ENCODE data around the gene CFP. TPM values are rescaled to one million over a fixed set of nuclear protein-coding genes. Genes with fewer than 3 reads are reported as not detected.

The CFP gene
- total RNA-seq, 1 donor from 2014 or later = 1.1 TPM

DNA sequence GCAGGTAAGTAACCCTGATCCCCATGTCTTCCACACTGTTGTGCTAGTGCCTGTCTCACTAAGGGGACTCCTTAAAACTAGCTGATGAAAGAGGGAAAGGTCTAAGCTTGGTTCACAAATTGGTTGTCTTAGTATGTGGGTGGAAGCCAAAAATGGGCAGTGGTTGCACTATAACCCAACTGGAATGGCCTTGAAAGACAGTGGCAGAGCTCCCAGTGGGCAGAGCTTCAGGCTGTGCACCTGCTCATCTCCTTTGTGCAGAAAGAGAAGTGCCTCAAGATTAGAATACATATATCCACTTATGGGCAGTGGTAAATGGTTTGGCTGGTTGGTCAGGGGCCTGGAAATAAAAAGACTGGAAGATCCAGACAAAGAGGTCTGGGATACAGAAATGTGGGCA lies 17.3 kb downstream of the CFP start:
- Histone ChIP-seq H3K4me1 (ENCODE audit: insufficient read depth, low read length) (no peaks in the 10 kb centered on the region), H3K27me3 (ENCODE audit: insufficient read depth, low read length) (no peaks in the 10 kb centered on the region), H4K20me1 (ENCODE audit: insufficient read depth, low read length) (no peaks in the 10 kb centered on the region), H3K79me2 (ENCODE audit: insufficient read depth, low read length) (no peaks in the 10 kb centered on the region), H3K9me3 (ENCODE audit: insufficient read depth, low read depth, low read length) (no peaks in the 10 kb centered on the region), H2AFZ (ENCODE audit: low read depth, low read length) (no peak overlapping the region), H3K4me3 (ENCODE audit: insufficient read depth, low read depth, low read length) (no peak overlapping the region), H3K9ac (ENCODE audit: low read length) (no peak overlapping the region), H3K36me3 (ENCODE audit: insufficient read depth, low read length) (no peaks in the 10 kb centered on the region), H3K4me2 (ENCODE audit: low read length) (no peak overlapping the region), H3K27ac (ENCODE audit: low read depth, low read length) (no peak overlapping the region)
- peaks cover 7% of the 10 kb centered on the region for H3K27me3 Mint-ChIP-seq (ENCODE audit: low read depth, unreplicated experiment)
- no peak overlapping the region for H3K4me3 Mint-ChIP-seq (ENCODE audit: unreplicated experiment)
- H3K36me3 Mint-ChIP-seq (ENCODE audit: low read depth, unreplicated experiment) = no peaks in the 10 kb centered on the region
- DNase-seq (ENCODE audit: low read depth) (no peak), FAIRE-seq (no peak)
- peaks cover 2% of the 10 kb centered on the region for H3K9me3 Mint-ChIP-seq (ENCODE audit: unreplicated experiment)
- no peak overlapping the region for H3K27ac Mint-ChIP-seq (ENCODE audit: unreplicated experiment)
- no peak for TF ChIP-seq EZH2 (IDR thresholded peaks at IDR 0.05; ENCODE audit: insufficient read depth, low read length)
- TF ChIP-seq, protein P1, sequence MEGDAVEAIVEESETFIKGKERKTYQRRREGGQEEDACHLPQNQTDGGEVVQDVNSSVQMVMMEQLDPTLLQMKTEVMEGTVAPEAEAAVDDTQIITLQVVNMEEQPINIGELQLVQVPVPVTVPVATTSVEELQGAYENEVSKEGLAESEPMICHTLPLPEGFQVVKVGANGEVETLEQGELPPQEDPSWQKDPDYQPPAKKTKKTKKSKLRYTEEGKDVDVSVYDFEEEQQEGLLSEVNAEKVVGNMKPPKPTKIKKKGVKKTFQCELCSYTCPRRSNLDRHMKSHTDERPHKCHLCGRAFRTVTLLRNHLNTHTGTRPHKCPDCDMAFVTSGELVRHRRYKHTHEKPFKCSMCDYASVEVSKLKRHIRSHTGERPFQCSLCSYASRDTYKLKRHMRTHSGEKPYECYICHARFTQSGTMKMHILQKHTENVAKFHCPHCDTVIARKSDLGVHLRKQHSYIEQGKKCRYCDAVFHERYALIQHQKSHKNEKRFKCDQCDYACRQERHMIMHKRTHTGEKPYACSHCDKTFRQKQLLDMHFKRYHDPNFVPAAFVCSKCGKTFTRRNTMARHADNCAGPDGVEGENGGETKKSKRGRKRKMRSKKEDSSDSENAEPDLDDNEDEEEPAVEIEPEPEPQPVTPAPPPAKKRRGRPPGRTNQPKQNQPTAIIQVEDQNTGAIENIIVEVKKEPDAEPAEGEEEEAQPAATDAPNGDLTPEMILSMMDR (IDR thresholded peaks at IDR 0.05; ENCODE audit: insufficient read depth, low read depth, low read length) = no peak
- H3K4me1 Mint-ChIP-seq (ENCODE audit: low read depth, unreplicated experiment) = no peaks in the 10 kb centered on the region

DNA sequence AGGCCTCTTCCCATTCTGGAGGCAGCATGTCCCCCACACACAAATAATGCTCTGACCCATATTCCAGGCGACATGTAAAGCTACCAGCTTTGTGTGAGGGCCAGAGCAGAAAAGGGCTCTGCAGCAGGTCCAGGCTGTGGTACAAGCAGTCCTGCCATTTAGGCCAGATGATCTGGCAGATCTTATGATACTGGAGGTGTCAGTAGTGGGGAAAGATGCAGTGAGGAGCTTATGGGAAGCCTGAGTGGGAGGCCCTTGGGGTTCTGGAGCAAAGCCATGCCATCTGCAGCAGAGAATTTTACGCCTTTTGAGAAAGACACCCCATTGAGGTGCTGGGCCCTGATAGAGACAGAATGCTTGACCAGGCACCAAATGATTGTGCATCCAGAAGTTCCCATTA lies 17.8 kb downstream of the CFP start:
- Histone ChIP-seq H3K79me2 (ENCODE audit: insufficient read depth, low read length) (no peaks in the 10 kb centered on the region), H3K4me2 (ENCODE audit: low read length) (no peak overlapping the region), H3K9me3 (ENCODE audit: insufficient read depth, low read depth, low read length) (no peaks in the 10 kb centered on the region), H3K4me1 (ENCODE audit: insufficient read depth, low read length) (no peaks in the 10 kb centered on the region), H2AFZ (ENCODE audit: low read depth, low read length) (no peak overlapping the region), H3K9ac (ENCODE audit: low read length) (no peak overlapping the region), H3K4me3 (ENCODE audit: insufficient read depth, low read depth, low read length) (no peak overlapping the region), H3K27ac (ENCODE audit: low read depth, low read length) (no peak overlapping the region), H4K20me1 (ENCODE audit: insufficient read depth, low read length) (no peaks in the 10 kb centered on the region), H3K27me3 (ENCODE audit: insufficient read depth, low read length) (no peaks in the 10 kb centered on the region), H3K36me3 (ENCODE audit: insufficient read depth, low read length) (no peaks in the 10 kb centered on the region)
- H3K36me3 Mint-ChIP-seq (ENCODE audit: low read depth, unreplicated experiment) = no peaks in the 10 kb centered on the region
- TF ChIP-seq, protein P1 (IDR thresholded peaks at IDR 0.05; ENCODE audit: insufficient read depth, low read depth, low read length) = no peak
- no peak for TF ChIP-seq EZH2 (IDR thresholded peaks at IDR 0.05; ENCODE audit: insufficient read depth, low read length)
- peaks cover 7% of the 10 kb centered on the region for H3K27me3 Mint-ChIP-seq (ENCODE audit: low read depth, unreplicated experiment)
- H3K27ac Mint-ChIP-seq (ENCODE audit: unreplicated experiment) = no peak overlapping the region
- no peak overlapping the region for H3K4me3 Mint-ChIP-seq (ENCODE audit: unreplicated experiment)
- no peak for FAIRE-seq
- peaks cover 2% of the 10 kb centered on the region for H3K9me3 Mint-ChIP-seq (ENCODE audit: unreplicated experiment)
- no peak for DNase-seq (ENCODE audit: low read depth)
- H3K4me1 Mint-ChIP-seq (ENCODE audit: low read depth, unreplicated experiment) = no peaks in the 10 kb centered on the region

DNA sequence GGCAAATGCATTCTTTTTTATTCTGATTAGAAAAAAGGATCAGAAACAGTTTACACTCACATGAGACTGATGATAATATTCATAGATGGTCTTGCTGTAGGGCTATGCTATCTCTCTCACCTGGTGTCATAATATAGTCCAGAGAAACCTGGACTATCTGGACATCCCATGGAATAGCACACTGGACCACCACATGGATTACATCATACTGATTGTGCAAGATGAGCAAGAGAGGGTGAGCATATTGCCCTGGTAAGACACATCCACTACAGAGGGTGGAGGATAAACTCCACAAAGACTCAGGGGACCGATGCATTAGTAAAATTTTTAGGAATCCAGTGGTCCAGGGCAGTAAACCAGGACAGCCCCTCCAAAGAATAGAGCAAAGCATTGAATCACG lies 18.2 kb downstream of the CFP start:
- Histone ChIP-seq H3K27ac (ENCODE audit: low read depth, low read length) (no peak overlapping the region), H3K36me3 (ENCODE audit: insufficient read depth, low read length) (no peaks in the 10 kb centered on the region), H4K20me1 (ENCODE audit: insufficient read depth, low read length) (no peaks in the 10 kb centered on the region), H3K79me2 (ENCODE audit: insufficient read depth, low read length) (no peaks in the 10 kb centered on the region), H3K4me2 (ENCODE audit: low read length) (no peak overlapping the region), H2AFZ (ENCODE audit: low read depth, low read length) (no peak overlapping the region), H3K9ac (ENCODE audit: low read length) (no peak overlapping the region), H3K27me3 (ENCODE audit: insufficient read depth, low read length) (no peaks in the 10 kb centered on the region), H3K4me3 (ENCODE audit: insufficient read depth, low read depth, low read length) (no peak overlapping the region), H3K4me1 (ENCODE audit: insufficient read depth, low read length) (no peaks in the 10 kb centered on the region), H3K9me3 (ENCODE audit: insufficient read depth, low read depth, low read length) (no peaks in the 10 kb centered on the region)
- TF ChIP-seq EZH2 (IDR thresholded peaks at IDR 0.05; ENCODE audit: insufficient read depth, low read length) = no peak
- TF ChIP-seq, protein P1 (IDR thresholded peaks at IDR 0.05; ENCODE audit: insufficient read depth, low read depth, low read length) = no peak
- no peaks in the 10 kb centered on the region for H3K36me3 Mint-ChIP-seq (ENCODE audit: low read depth, unreplicated experiment)
- H3K4me1 Mint-ChIP-seq (ENCODE audit: low read depth, unreplicated experiment) = no peaks in the 10 kb centered on the region
- peaks cover 2% of the 10 kb centered on the region for H3K9me3 Mint-ChIP-seq (ENCODE audit: unreplicated experiment)
- no peak overlapping the region for H3K4me3 Mint-ChIP-seq (ENCODE audit: unreplicated experiment)
- DNase-seq (ENCODE audit: low read depth) = no peak
- H3K27ac Mint-ChIP-seq (ENCODE audit: unreplicated experiment) = no peak overlapping the region
- no peak for FAIRE-seq
- peaks cover 3% of the 10 kb centered on the region for H3K27me3 Mint-ChIP-seq (ENCODE audit: low read depth, unreplicated experiment)
